Fibroblast of skin of abdomen (primary cell): ENCODE results near the gene MARCHF2.
A peak's percentile ranks its signal among the peaks of the same experiment; 100 is the strongest.

Experiments
- DNase-seq: peaks from one replicate; pipeline ENCODE4 v3.0.0-alpha.2; 2013

Gene MARCHF2

GRCh38 chr19:8387688-8388611 lies 25.2 kb upstream of the MARCHF2 start:
- DNase-seq: no peak

- no peak for DNase-seq
These were observed 24.5 kb upstream of the MARCHF2 start for GRCh38 chr19:8388612-8388958.

GRCh38 chr19:8389891-8390616 lies 23.1 kb upstream of the MARCHF2 start, which contains the start of gene RAB11B:
RAB11B (plus strand) TSS chr19:8390360; CDS start chr19:8390417, 57 bp downstream.
- peak; percentile 100 for DNase-seq

- peak; percentile 89 for DNase-seq
These were observed 22.5 kb upstream of the MARCHF2 start for GRCh38 chr19:8390617-8390981.

GRCh38 chr19:8391198-8392016 lies 21.7 kb upstream of the MARCHF2 start:
- DNase-seq: no peak

- no peak for DNase-seq
These were observed 21.0 kb upstream of the MARCHF2 start for GRCh38 chr19:8392017-8392591.

- no peak for DNase-seq
These were observed 19.8 kb upstream of the MARCHF2 start for GRCh38 chr19:8393192-8393870.

- DNase-seq: no peak
These were observed 19.2 kb upstream of the MARCHF2 start for GRCh38 chr19:8393871-8394250.

GRCh38 chr19:8395621-8396082 lies 17.5 kb upstream of the MARCHF2 start:
- no peak for DNase-seq

GRCh38 chr19:8396185-8396562 lies 16.9 kb upstream of the MARCHF2 start:
- DNase-seq: no peak

- DNase-seq: peak; percentile 36
These were observed 16.4 kb upstream of the MARCHF2 start for GRCh38 chr19:8396563-8397203.

- no peak for DNase-seq
These were observed 15.8 kb upstream of the MARCHF2 start for GRCh38 chr19:8397271-8397670.

- no peak for DNase-seq
These were observed 15.3 kb upstream of the MARCHF2 start for GRCh38 chr19:8397746-8398310.

GRCh38 chr19:8398311-8398771 lies 14.8 kb upstream of the MARCHF2 start:
- no peak for DNase-seq

- no peak for DNase-seq
These were observed 13.4 kb upstream of the MARCHF2 start for GRCh38 chr19:8399681-8400188.

GRCh38 chr19:8401981-8402411 lies 11.1 kb upstream of the MARCHF2 start:
- no peak for DNase-seq

GRCh38 chr19:8403098-8403819 lies 9.8 kb upstream of the MARCHF2 start:
- no peak for DNase-seq

GRCh38 chr19:8403820-8404109 lies 9.3 kb upstream of the MARCHF2 start:
- no peak for DNase-seq

GRCh38 chr19:8404391-8405151 lies 8.5 kb upstream of the MARCHF2 start:
- DNase-seq: no peak
